ENCODE data around the gene NPAS3. TPM values are rescaled to one million over a fixed set of nuclear protein-coding genes. Genes with fewer than 3 reads are reported as not detected.

NPAS3 gene
- total and polyA plus RNA-seq, 7 donors = 0.36 to 6.4 (median 4.6) TPM; not detected in 2

DNA sequence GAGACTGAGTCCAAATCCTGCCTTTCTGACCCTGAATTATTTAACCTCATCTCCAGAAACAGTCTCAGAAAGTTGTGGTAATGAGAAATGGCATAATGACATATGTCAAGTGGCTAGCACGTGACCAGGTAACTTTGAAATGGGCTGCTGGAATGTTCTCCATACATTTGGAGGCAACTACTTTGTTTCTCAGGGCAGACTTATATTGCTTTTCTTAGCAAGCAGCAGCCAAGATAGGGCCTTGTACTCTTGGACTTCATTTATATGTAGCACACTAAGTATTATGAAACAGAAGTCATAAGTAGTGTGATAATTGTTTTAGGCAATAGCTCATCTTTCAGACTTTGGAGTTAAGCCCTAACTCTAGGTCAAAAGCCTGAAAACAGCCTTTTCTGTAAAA lies 494.7 kb downstream of the NPAS3 start:
- Histone ChIP-seq H3K4me1 (no peaks in the 10 kb centered on the region), H3K4me3 (no peak overlapping the region), H3K27ac (no peak overlapping the region), H3K27me3 (no peaks in the 10 kb centered on the region), H3K36me3 (no peaks in the 10 kb centered on the region), H3K9me3 (no peaks in the 10 kb centered on the region)
- WGBS, 2 donors = 91 to 98% methylated on average over 1 of the region's 1 CpG
- no peak for DNase-seq
- TF ChIP-seq, protein P1, sequence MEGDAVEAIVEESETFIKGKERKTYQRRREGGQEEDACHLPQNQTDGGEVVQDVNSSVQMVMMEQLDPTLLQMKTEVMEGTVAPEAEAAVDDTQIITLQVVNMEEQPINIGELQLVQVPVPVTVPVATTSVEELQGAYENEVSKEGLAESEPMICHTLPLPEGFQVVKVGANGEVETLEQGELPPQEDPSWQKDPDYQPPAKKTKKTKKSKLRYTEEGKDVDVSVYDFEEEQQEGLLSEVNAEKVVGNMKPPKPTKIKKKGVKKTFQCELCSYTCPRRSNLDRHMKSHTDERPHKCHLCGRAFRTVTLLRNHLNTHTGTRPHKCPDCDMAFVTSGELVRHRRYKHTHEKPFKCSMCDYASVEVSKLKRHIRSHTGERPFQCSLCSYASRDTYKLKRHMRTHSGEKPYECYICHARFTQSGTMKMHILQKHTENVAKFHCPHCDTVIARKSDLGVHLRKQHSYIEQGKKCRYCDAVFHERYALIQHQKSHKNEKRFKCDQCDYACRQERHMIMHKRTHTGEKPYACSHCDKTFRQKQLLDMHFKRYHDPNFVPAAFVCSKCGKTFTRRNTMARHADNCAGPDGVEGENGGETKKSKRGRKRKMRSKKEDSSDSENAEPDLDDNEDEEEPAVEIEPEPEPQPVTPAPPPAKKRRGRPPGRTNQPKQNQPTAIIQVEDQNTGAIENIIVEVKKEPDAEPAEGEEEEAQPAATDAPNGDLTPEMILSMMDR (IDR thresholded peaks at IDR 0.05) = no peak
- TF ChIP-seq POLR2AphosphoS5 (IDR thresholded peaks at IDR 0.05) = no peak
- no peak for TF ChIP-seq EP300 (IDR thresholded peaks at IDR 0.05)
- no peak for TF ChIP-seq POLR2A (IDR thresholded peaks at IDR 0.05)
- intact Hi-C loops (cut with DNase I) = loop anchor here (10.0 kb wide), 1 partner anchor 859 kb away; no protein-coding TSS in a partner anchor

DNA sequence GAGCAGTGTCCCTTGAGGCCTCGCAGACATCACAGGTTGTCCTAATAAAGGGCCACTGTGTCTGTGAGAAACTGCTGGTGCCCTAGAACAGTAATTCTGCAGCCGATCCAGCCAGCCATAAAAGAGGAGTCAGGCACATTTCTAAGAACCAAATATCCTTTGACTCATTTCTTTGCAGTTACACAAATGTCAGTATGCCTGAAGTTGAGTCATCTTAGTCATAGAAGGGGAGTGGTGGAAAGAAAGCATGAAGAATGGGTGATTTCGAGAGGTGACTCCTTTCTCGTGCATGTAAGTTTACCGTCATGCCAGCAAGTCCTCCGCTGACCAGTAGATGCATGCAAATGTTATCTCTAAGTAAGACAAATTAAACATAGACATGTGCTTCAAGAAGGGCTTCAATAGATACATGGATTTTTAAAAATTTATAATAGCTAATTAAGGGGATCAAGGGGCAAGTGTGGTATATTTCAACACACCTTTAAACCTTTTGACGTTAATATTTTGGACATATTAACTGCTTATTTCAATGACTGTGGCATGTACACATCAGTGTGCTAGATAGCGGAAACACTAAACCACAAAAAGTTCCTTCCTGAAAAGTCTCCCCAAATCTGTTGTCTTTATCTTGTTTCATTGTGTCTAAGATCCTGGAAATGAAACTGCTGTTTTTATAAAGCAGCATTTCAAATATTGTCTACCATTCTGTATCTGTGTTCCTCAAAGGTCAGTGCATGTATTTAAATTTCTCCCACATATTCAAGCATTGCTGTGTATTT lies 497.4 kb downstream of the NPAS3 start:
- H3K4me3 ChIP-seq = no peak overlapping the region
- WGBS, 2 donors = 79 to 92% methylated on average over 8 of the region's 8 CpGs
- no peak for DNase-seq

GRCh38 chr14:33441633-33442032 lies 503.0 kb downstream of the NPAS3 start:
- Histone ChIP-seq H3K36me3 (no peaks in the 10 kb centered on the region), H3K4me1 (no peaks in the 10 kb centered on the region), H3K9me3 (no peaks in the 10 kb centered on the region), H3K27ac (no peak overlapping the region), H3K27me3 (no peaks in the 10 kb centered on the region), H3K4me3 (no peak overlapping the region)
- no peak for TF ChIP-seq EP300 (IDR thresholded peaks at IDR 0.05)
- TF ChIP-seq, protein P1 (IDR thresholded peaks at IDR 0.05) = no peak
- TF ChIP-seq POLR2A (IDR thresholded peaks at IDR 0.05) = no peak
- no peak for TF ChIP-seq POLR2AphosphoS5 (IDR thresholded peaks at IDR 0.05)
- intact Hi-C loops (cut with DNase I) = no loop called here
- WGBS, 2 donors = 90 to 92% methylated on average over 4 of the region's 4 CpGs
- no peak for DNase-seq

More for the DNA sequence above, 497.4 kb downstream of the NPAS3 start:
- H3K36me3 ChIP-seq = no peaks in the 10 kb centered on the region
- TF ChIP-seq, protein P1 (IDR thresholded peaks at IDR 0.05) = no peak
- no peak for TF ChIP-seq POLR2AphosphoS5 (IDR thresholded peaks at IDR 0.05)
- TF ChIP-seq EP300 (IDR thresholded peaks at IDR 0.05) = no peak
- no peak for TF ChIP-seq POLR2A (IDR thresholded peaks at IDR 0.05)
- no peaks in the 10 kb centered on the region for H3K9me3 ChIP-seq
- no peak overlapping the region for H3K27ac ChIP-seq
- no peaks in the 10 kb centered on the region for H3K27me3 ChIP-seq
- no peaks in the 10 kb centered on the region for H3K4me1 ChIP-seq
- intact Hi-C loops (cut with DNase I) = loop anchor here (10.0 kb wide), 1 partner anchor 861 kb away; no protein-coding TSS in a partner anchor

GRCh38 chr14:33444136-33444535 lies 505.5 kb downstream of the NPAS3 start:
- Histone ChIP-seq H3K27me3 (no peaks in the 10 kb centered on the region), H3K4me3 (no peak overlapping the region), H3K9me3 (no peaks in the 10 kb centered on the region), H3K36me3 (no peaks in the 10 kb centered on the region), H3K27ac (no peak overlapping the region), H3K4me1 (peaks cover 0 to 8% (median 6%) of the 10 kb centered on the region in 4 donors)
- intact Hi-C loops (cut with DNase I) = no loop called here
- 55 to 70% methylated on average over 3 of the region's 3 CpGs for WGBS, 2 donors
- no peak for TF ChIP-seq EP300 (IDR thresholded peaks at IDR 0.05)
- TF ChIP-seq, protein P1 (IDR thresholded peaks at IDR 0.05) = no peak
- no peak for TF ChIP-seq POLR2A (IDR thresholded peaks at IDR 0.05)
- TF ChIP-seq POLR2AphosphoS5 (IDR thresholded peaks at IDR 0.05) = no peak
- no peak for DNase-seq

All from sigmoid colon (tissue), 7 donors.